SW 1271 (cell line): ENCODE results near the gene CNOT1.
A peak's percentile ranks its signal among the peaks of the same experiment; 100 is the strongest.
"Not testable (repeated sequence)": the region's sequence is repeated elsewhere in the genome, so short reads cannot be mapped to it uniquely, and the experiment has no call there.

ENCODE experiments used
- DNase-seq, 2 experiments: peaks; one replicate each; lab custom pipeline; 2025; lab: John Stamatoyannopoulos, UW

Gene CNOT1

DNA sequence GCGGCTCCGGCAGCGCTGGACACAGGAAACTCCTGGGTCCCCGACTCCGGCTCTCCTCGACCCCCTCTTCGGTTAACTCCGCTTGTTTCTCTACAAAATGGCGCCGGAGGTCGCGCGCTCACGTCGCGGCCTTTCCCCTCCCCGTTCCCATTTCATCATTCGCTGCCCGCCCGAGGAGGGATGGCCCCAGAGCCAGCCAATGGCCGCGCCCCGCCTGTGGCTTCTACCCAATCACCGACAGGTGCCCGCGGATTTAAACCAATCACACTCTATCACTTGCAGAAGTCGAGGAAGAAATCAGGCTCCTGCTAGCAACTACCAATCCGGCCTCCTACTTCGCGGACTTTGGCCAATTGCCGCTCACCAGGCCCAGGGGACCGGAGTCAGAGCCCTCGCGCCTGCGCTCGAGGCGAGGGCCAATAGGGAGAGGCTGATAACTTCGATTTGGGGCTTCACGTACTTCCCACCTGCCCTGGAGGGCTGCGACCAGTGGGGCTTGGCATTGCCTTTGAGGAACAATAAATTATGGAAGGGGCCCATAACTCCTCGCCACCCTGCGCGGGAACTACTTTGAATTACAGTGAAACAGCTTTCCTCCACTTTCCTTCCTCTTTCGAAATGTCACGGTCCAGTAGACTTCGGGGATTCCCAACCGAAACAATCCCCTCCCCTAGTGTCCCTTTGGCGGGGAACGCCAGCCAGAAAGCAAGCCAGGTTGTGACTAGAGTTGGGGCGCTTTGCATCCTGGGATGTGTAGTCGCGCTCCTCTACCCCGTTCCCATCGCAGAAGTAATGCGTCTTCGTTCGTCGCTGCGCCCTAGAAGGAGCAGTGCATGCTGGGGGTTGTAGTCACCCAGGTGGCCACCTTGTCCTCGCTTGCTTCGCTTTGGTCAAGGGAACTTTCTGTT lies at the start of gene CNOT1:
Gene CNOT1 (minus strand): TSS at position 94 of the 908 bp plus-strand sequence. CDS start 30,489 bp downstream, outside the sequence.
- DNase-seq: peak; percentile 84 to 97

DNA sequence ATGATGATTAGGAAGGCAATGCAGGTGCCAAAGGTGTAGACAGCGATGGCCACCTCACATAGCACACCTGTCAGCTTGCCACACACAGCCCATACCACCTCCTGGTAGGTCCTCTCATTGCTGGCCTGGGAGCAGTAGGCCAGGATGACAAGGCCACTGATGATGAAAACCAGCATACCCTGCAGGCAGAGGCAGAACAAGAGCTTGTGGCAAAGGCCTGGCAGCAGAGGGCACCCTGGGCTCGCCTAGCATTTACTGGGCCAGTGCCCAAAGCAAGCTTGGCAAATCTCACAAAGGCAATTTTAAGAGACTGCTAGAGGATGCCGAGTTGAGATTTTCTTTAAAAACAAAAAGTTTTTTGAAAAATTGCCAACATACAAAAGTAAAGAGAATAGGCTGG lies 49.1 kb upstream of the CNOT1 start:
- no peak for DNase-seq

GRCh38 chr16:58678269-58678668 lies 48.6 kb upstream of the CNOT1 start:
- DNase-seq: no peak

DNA sequence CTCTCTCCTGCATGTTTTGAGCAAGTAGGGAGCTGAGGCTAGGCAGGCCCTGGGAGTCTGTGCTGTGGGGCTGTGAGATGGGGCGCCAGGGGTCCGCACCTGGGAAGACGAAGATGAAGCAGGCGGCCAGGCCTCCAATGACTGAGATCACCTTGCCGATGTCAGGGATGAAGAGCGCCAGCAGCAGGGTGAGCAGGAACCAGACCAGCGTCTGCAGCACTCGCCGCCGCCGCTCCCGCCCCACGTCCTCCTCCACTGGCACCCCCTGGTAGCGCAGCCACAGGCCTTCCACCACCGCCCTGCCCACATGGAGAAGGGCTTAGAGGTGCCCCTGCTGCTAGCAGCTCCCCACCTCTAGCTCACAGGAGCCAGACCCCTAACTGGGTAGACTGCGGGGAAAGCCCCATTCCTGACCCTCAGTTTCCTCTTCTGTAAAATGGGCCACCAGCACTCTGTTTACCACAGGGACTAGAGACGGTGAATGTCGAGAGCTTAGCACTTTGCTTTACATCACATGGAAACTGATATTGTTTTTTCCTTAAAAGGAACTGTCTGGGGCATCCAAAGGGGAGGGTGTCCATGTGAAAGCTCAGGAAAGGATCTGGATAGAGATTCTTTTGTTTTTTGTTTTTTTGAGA lies 41.4 kb upstream of the CNOT1 start:
- no peak for DNase-seq

DNA sequence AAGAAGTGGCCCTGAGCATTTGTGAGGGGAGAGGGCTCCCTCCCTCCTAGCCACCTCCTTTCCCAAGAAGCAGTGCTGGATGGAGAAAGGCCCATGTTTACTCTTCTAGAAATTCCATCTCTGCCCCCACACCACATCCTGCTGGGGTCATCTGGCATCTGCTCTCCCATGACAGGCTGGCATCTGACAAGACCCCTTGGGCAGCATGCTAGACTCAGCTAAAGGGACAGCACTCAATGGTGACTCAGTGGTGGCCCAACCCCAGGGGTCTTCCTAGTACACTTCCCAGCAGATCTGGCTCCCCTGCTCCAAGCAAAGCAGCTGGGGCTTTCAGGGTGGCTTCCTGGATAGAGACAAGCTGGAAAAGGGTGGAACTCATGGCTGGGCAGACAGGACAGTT lies 40.6 kb upstream of the CNOT1 start:
- no peak for DNase-seq

- DNase-seq: no peak
Observed at GRCh38 chr16:58665200-58665599, 35.6 kb upstream of the CNOT1 start.

GRCh38 chr16:58661199-58661830 lies 31.7 kb upstream of the CNOT1 start:
- peak; percentile 49 to 75 for DNase-seq

DNA sequence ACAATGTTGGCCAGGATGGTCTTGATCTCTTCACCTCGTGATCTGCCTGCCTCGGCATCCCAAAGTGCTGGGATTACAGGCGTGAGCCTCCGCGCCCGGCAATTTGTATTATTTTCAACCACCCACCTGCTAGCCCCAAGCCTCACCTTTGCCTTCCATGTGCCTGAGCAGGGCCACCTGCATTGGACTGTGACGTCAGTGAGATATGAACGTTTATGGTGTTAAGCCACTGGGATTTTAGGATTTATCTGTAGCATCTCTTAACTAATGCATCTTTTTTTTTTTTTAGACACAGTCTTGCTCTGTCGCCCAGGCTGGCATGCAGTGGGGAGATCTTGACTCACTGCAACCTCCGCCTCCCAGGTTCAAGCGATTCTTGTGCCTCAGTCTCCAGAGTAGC lies 30.3 kb upstream of the CNOT1 start:
- not testable (repeated sequence) for DNase-seq

DNA sequence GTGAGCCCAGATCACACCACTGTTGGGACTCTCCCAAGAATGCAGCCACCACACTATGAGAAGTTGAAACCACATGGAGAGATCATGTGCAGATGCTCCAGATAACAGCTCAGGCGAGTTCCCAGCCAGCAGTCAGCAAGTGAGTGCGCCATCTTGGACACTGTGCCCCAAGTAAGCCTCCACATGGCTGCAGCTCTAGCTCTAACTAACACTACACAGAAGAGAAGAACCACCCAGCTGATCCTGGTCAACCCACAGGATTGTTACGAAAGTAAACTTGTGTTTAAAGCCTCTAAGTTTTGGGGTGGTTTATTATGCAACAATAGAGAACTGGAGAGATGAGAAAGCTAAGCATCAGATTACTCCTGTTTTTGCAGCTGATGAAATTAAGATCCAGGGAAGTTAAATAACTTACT lies 29.2 kb upstream of the CNOT1 start:
- no peak for DNase-seq

DNA sequence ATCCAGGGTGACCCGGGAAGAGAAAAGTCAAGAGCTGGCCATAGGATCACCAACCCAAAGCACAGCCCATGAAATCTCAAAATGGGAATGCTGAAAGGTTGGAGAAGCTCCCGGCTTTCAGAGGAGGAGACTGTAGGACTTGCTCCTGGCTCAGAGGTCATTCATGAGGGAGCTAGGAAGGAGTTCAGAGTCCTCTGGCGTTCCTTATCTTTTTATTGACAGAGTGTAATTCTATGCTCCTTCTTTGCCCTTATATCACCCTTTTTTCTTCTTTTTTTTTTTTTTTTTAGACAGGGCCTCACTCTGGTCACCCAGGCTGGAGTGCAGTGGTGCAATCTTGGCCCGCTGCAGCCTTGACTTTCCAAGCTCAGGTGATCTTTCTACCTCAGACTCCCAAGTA lies 27.3 kb upstream of the CNOT1 start:
- DNase-seq: no peak

- DNase-seq: no peak
Observed at GRCh38 chr16:58655215-58655596, 25.6 kb upstream of the CNOT1 start.

DNA sequence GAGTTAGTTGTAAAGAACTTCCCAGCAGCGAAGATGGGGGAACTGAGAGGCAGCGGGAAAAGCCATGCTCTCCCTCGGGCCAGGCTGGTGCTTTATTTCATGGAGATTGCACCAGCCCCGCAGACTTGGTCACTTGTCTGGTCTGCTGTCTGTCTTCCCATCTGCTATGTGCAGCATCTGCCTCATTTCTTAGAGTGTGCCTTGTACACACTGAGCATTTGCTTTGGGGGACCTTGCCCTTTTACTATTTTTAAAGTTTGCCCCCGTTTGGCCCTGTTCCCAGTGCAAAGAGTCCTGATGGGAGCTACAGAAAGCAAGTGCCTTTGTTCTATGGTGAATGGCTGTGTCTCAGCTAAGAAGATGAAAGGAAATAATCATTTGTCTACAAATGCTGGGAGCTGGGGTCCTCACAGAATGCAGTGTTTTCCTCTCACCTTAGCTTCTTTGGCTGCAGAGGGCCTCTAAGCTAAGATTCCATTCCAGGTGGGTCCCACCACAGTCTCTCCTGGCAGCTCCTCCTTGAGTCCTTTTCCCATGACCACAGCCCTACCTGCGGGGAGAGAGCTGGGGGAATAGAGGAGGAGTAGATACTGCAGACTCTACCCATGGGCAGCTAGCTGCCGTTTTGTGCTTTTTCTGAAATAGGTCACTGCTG lies 25.1 kb upstream of the CNOT1 start:
- no peak for DNase-seq

- DNase-seq: no peak
Observed at GRCh38 chr16:58652741-58653140, 23.1 kb upstream of the CNOT1 start.

DNA sequence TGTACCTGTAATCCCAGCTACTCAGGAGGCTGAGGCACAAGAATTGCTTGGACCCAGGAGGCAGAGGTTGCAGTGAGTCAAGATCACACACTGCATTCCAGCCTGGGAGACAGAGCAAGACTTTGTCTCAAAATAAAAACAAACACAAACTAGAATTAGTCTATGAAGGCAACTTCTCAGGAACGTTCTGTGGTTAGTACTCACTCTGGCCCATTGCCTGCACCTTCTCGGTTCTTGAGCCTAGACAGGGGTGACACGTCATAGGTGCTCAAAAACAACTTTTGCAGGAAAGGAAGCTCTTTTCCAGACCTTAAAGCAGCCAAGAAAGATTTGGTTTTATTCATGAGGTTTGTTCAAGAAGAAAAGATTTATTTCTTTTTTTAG lies 22.3 kb upstream of the CNOT1 start:
- no peak for DNase-seq

GRCh38 chr16:58649707-58650106 lies 20.1 kb upstream of the CNOT1 start:
- no peak for DNase-seq

DNA sequence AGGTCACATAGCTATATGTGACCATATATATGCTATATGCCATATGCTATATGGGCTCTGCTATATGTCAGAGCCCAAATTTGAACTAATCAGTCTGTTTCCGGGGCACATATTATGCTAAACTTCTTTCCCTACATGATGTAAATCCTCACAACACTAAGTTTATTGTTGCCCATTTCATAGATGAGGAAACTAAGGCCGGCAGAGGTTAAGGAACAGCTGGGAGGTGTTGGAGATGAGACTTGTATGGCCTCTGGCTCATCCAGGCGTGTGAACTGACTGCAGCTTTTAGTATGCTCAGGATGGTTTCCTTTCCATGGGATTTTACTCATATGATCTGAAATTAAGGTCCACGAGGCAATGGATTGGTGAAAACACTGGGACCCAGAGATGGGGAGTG lies 17.5 kb upstream of the CNOT1 start:
- no peak for DNase-seq

- DNase-seq: no peak
Observed at GRCh38 chr16:58644765-58645487, 15.3 kb upstream of the CNOT1 start.

- no peak for DNase-seq
Observed at GRCh38 chr16:58644108-58644507, 14.5 kb upstream of the CNOT1 start.

DNA sequence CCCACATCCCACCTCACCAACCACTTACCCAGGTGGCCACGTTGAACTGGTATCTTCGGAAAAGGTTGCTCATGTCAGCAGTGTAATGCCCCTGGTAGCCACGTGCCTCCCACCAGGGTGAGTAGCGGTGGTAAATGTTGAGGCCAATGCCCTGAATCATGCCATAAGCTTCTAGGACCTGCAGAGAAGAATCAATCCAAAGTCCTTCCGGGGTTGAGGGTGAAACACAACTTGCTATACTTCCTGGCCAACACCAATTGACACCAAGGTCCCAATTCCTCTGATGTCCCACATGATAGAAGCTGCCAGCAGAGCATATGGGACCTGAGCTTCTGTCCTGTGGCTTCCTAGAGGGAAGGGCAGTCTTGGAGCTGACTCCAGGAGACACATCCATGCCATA lies 11.3 kb upstream of the CNOT1 start:
- no peak for DNase-seq

DNA sequence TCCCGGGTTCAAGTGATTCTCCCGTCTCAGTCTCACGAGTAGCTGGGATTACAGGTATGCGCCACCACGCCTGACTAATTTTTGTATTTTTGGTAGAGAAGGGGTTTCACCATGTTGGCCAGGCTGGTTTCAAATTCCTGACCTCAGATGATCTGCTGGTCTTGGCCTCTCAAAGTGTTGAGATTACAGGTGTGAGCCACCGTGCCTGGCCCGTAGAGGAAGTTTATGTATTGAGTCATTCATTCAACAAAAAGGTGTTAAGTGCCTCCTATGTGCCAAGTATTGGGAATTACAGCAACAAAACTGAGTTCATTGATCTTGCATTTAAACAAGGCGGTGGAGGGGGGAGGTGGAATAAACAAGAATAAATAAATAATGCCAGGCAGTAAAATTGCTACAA lies 10.2 kb upstream of the CNOT1 start:
- DNase-seq: no peak

GRCh38 chr16:58639230-58639629 lies 9.6 kb upstream of the CNOT1 start:
- no peak for DNase-seq
